ENCODE results near the gene CXCR3.
"Not testable (repeated sequence)": the region's sequence is repeated elsewhere in the genome, so short reads cannot be mapped to it uniquely, and the experiment has no call there.

The CXCR3 gene

DNA sequence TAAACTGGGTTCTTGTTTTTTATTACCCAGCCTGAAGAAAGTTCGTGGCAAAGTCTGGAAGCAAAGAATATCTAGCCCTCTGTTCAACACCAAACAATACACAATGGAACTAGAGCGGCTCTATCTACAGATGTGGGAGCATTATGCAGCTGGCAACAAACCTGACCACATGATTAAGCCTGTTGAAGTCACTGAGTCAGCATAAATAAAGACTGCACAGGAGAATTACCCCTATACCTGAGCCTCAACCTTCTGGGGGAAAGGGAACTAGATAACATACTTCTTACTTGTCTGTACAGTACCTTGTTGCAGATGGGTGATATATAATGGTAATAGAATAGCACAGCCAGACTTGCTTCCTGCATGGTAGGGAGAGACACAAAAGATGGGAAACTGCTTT, 44.7 kb downstream of the CXCR3 start:
- H3K9me3 ChIP-seq (ENCODE audit: insufficient read depth, low read length) = no peaks in the 10 kb centered on the region
- no peaks in the 10 kb centered on the region for H3K4me1 ChIP-seq (ENCODE audit: low read length)
- no peak overlapping the region for H3K4me3 ChIP-seq (ENCODE audit: low read length)
- H2AFZ ChIP-seq (ENCODE audit: low read depth, low read length) = no peak overlapping the region
- H3K79me2 ChIP-seq (ENCODE audit: low read length) = peaks cover 5% of the 10 kb centered on the region; the same call in 1 of the 2 replicates
- no peaks in the 10 kb centered on the region for H3K27me3 ChIP-seq (ENCODE audit: low read depth, low read length)
- no peaks in the 10 kb centered on the region for H4K20me1 ChIP-seq (ENCODE audit: insufficient read depth, low read length)
- H3K4me2 ChIP-seq (ENCODE audit: low read length) = no peak overlapping the region
- no peak overlapping the region for H3K9ac ChIP-seq (ENCODE audit: low read length)
- H3K36me3 ChIP-seq (replicated peaks; ENCODE audit: low read depth, low read length) = peaks cover 46% of the 10 kb centered on the region
- TF ChIP-seq EZH2phosphoT487 (IDR thresholded peaks at IDR 0.05; ENCODE audit: low read depth) = no peak
- TF ChIP-seq, protein P1, sequence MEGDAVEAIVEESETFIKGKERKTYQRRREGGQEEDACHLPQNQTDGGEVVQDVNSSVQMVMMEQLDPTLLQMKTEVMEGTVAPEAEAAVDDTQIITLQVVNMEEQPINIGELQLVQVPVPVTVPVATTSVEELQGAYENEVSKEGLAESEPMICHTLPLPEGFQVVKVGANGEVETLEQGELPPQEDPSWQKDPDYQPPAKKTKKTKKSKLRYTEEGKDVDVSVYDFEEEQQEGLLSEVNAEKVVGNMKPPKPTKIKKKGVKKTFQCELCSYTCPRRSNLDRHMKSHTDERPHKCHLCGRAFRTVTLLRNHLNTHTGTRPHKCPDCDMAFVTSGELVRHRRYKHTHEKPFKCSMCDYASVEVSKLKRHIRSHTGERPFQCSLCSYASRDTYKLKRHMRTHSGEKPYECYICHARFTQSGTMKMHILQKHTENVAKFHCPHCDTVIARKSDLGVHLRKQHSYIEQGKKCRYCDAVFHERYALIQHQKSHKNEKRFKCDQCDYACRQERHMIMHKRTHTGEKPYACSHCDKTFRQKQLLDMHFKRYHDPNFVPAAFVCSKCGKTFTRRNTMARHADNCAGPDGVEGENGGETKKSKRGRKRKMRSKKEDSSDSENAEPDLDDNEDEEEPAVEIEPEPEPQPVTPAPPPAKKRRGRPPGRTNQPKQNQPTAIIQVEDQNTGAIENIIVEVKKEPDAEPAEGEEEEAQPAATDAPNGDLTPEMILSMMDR (IDR thresholded peaks at IDR 0.05; ENCODE audit: low read depth, low read length) = no peak
- H3K27ac ChIP-seq (ENCODE audit: low read length) = no peak overlapping the region

DNA sequence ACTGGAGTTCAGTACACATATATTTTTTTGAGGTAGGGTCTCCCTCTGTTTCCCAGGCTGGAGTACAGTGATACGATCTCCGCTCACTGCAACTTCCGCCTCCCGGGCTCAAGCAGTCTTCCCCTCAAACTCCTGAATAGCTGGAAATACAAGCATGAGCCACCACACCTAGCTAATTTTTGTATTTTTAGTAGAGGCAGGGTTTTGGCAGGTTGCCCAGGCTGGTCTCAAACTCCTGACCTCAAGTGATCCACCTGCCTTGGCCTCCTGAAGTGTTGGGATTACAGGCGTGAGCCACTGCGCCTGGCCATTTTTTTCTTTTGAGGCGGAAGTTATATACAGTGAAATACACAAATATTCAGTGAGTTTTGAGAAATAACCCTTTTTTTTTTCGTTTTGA, 46.9 kb downstream of the CXCR3 start:
- not testable (repeated sequence) for H3K4me3 ChIP-seq (ENCODE audit: low read length); H3K4me1 ChIP-seq (ENCODE audit: low read length); H4K20me1 ChIP-seq (ENCODE audit: insufficient read depth, low read length); H3K4me2 ChIP-seq (ENCODE audit: low read length); H3K27ac ChIP-seq (ENCODE audit: low read length); H2AFZ ChIP-seq (ENCODE audit: low read depth, low read length); H3K27me3 ChIP-seq (ENCODE audit: low read depth, low read length); H3K79me2 ChIP-seq (ENCODE audit: low read length); H3K9me3 ChIP-seq (ENCODE audit: insufficient read depth, low read length); H3K9ac ChIP-seq (ENCODE audit: low read length)
- H3K36me3 ChIP-seq (replicated peaks; ENCODE audit: low read depth, low read length) = peaks cover 55% of the 10 kb centered on the region

Data from OCI-LY3 (cell line).